ENCODE results near the gene GDPD5.

- TF ChIP-seq CTCF (IDR thresholded peaks at IDR 0.05) (peak; percentile 34 to 73 (median 72)), POLR2A (IDR thresholded peaks at IDR 0.05) (no peak)
Measured at GRCh38 chr11:75563978-75564552, 38.3 kb upstream of the GDPD5 start.

All from ovary (tissue), 3 donors.